Stimulated activated CD4-positive, alpha-beta T cell treated with anti-CD3 and anti-CD28 coated beads, TNF-alpha, amount 100 ng/mL, for 4 hours (primary cell): ENCODE results near the gene LHX2.

ENCODE experiments used
- DNase-seq, 3 experiments: peaks; one replicate each; pipeline ENCODE4 v3.0.0-alpha.2; 2020; ENCODE audit warnings: low read depth in 3 of 3

LHX2 gene

GRCh38 chr9:124060844-124061605 lies 49.5 kb downstream of the LHX2 start:
- no peak for DNase-seq

DNA sequence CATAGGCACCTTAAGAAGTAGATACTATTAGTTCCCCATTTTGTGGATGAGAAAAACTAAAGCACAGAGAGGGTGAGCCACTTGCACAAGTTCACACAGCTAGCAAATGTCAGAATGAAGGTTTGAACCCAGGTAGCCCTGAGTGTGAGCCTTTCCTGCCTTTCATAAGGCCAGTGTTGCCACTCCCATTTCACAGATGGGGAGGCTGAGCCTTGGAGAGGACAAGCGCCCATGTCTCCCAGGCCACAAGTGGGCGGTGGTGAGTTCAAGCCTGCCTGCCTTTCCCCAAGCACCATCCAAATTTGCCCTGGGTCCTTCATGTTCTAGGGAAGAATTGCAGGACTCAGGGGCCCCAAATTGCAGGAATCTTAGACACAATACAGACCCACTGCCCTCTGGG lies 50.6 kb downstream of the LHX2 start:
- DNase-seq: no peak

GRCh38 chr9:124066783-124067577 lies 55.4 kb downstream of the LHX2 start:
- DNase-seq: no peak

DNA sequence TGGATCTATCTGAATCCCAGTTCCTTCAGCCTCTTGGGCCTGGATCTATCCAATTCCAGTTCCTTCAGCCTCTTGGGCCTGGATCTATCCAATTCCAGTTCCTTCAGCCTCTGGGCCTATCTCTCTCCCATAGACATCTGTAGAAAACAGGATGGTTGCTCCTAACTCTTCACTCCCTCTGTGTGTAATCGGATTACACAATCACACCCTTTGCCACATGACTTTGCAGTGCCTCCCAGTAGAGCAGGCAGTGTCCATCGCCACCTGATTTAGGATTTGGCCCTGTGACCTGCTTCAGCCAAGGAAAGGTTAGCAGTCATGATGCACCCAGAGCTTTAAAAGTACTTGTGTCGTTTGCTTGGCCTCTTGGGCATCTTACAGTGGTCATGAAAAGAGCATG lies 56.7 kb downstream of the LHX2 start:
- DNase-seq: no peak

DNA sequence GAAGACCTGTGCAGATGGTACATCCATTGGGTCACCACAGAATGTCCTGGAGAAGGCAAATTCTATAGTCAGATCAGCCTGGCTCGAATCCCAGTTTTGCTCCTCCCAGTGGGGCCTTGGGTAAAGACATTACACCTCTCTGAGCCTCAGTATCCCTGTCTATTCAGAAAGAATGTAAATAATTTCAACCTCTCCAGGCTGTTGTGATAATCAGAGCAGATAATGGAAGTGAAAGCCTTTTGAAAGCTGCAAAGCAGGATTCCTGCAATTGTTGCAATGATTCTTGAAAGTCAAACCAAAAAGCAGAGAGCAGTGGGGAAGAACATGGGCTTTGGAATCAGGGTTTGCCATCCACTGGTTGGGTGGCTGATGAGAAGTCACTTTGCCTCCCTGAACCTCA lies 63.2 kb downstream of the LHX2 start:
- no peak for DNase-seq

- no peak for DNase-seq
These were observed 64.2 kb downstream of the LHX2 start for GRCh38 chr9:124075761-124076160.

- DNase-seq: no peak
These were observed 66.5 kb downstream of the LHX2 start for GRCh38 chr9:124077915-124078572.

GRCh38 chr9:124078641-124079040 lies 67.1 kb downstream of the LHX2 start:
- DNase-seq: no peak

- DNase-seq: no peak
These were observed 67.8 kb downstream of the LHX2 start for GRCh38 chr9:124079176-124079925.

GRCh38 chr9:124082622-124083021 lies 71.1 kb downstream of the LHX2 start:
- no peak for DNase-seq
